Osteoblast (primary cell): ENCODE results near the gene RIPOR2. TPM values are rescaled to one million over a fixed set of nuclear protein-coding genes. Genes with fewer than 3 reads are reported as not detected.
"Not testable (repeated sequence)": the region's sequence is repeated elsewhere in the genome, so short reads cannot be mapped to it uniquely, and the experiment has no call there.

ENCODE experiments used
- DNase-seq: peaks from one replicate; pipeline ENCODE4 v3.0.0; 2011; ENCODE audit warnings: low spot score, mixed read lengths; ENCODE audit not compliant: insufficient read length; ENCODE audit errors: missing footprints
- H2AFZ ChIP-seq: 2 replicates; pipeline ENCODE4 v1.6.0; 2011; ENCODE audit warnings: mild to moderate bottlenecking, low read length
- H3K27ac ChIP-seq: 2 replicates; pipeline ENCODE4 v1.5.1; 2011; ENCODE audit warnings: mild to moderate bottlenecking, low read depth, low read length, moderate library complexity
- H3K27me3 ChIP-seq: 2 replicates; pipeline ENCODE4 v1.6.0; 2012; ENCODE audit warnings: mild to moderate bottlenecking, control low read depth, inconsistent platforms, low read length, moderate library complexity; ENCODE audit not compliant: insufficient read depth
- H3K36me3 ChIP-seq: 2 replicates; pipeline ENCODE4 v1.5.1; 2011; ENCODE audit warnings: mild to moderate bottlenecking, low read length, control low read depth, moderate library complexity; ENCODE audit not compliant: insufficient read depth
- H3K4me1 ChIP-seq: 2 replicates; pipeline ENCODE4 v1.5.1; 2011; ENCODE audit warnings: mild to moderate bottlenecking, low read length, control low read depth, moderate library complexity; ENCODE audit not compliant: insufficient read depth
- H3K4me2 ChIP-seq: 2 replicates; pipeline ENCODE4 v1.6.0; 2011; ENCODE audit warnings: mild to moderate bottlenecking, low read length; ENCODE audit not compliant: insufficient read depth
- H3K4me3 ChIP-seq: fragments of 200-600 bp; sonication (generic); 3 replicates; pipeline ENCODE4 v1.5.1; 2012; ENCODE audit warnings: mild to moderate bottlenecking, low read length, inconsistent platforms; ENCODE audit not compliant: insufficient read depth
- H3K79me2 ChIP-seq: 2 replicates; pipeline ENCODE4 v1.6.0; 2012; ENCODE audit warnings: mild to moderate bottlenecking, low read length, control low read depth, inconsistent platforms; ENCODE audit not compliant: insufficient read depth
- H3K9me3 ChIP-seq: 2 replicates; pipeline ENCODE4 v1.5.1; 2011; ENCODE audit warnings: low read depth, low read length, control low read depth
- H4K20me1 ChIP-seq: 2 replicates; pipeline ENCODE4 v1.6.0; 2012; ENCODE audit warnings: mild to moderate bottlenecking, low read length, control low read depth; ENCODE audit not compliant: insufficient read depth
- total RNA-seq: library from RNA; depleted of rRNA; stranded (reverse); fragments of >200 nt; gene quantifications from 2 replicates; pipeline ENCODE4 v1.2.3, GENCODE V29; 2012
- TF ChIP-seq, protein P1 (sequence below): IDR thresholded peaks from 2 replicates; pipeline ENCODE4 v1.5.1; 2011; ENCODE audit warnings: mild to moderate bottlenecking, low read depth, low read length, moderate library complexity; ENCODE audit errors: extremely low read depth

RIPOR2 gene
- total RNA-seq, 1 donor = 1.4 TPM

DNA sequence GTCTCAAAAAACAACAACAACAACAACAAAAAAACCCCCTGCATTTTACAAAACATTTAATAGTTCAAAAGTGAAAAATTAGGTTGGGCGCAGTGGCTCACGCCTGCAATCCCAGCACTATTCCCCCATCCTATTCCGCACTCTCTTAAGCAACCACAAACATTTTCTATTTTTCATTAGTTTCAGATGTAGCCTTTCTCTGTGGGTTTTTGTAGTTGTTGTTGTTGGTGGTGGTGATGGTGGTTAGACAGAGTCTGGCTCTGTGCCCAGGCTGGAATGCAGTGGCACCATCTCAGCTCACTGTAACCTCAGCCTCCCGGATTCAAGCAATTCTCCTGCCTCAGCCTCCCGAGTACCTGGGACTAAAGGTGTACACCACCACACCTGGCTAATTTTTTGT is 167.4 kb downstream of the RIPOR2 start:
- TF ChIP-seq, protein P1, sequence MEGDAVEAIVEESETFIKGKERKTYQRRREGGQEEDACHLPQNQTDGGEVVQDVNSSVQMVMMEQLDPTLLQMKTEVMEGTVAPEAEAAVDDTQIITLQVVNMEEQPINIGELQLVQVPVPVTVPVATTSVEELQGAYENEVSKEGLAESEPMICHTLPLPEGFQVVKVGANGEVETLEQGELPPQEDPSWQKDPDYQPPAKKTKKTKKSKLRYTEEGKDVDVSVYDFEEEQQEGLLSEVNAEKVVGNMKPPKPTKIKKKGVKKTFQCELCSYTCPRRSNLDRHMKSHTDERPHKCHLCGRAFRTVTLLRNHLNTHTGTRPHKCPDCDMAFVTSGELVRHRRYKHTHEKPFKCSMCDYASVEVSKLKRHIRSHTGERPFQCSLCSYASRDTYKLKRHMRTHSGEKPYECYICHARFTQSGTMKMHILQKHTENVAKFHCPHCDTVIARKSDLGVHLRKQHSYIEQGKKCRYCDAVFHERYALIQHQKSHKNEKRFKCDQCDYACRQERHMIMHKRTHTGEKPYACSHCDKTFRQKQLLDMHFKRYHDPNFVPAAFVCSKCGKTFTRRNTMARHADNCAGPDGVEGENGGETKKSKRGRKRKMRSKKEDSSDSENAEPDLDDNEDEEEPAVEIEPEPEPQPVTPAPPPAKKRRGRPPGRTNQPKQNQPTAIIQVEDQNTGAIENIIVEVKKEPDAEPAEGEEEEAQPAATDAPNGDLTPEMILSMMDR = no peak
- H3K27ac ChIP-seq = no peak overlapping the region
- no peaks in the 10 kb centered on the region for H3K27me3 ChIP-seq
- no peaks in the 10 kb centered on the region for H3K4me1 ChIP-seq
- no peaks in the 10 kb centered on the region for H3K9me3 ChIP-seq
- peak; percentile 10 for DNase-seq
- H3K4me2 ChIP-seq = no peak overlapping the region
- H2AFZ ChIP-seq = peak overlapping the region; percentile 22
- no peaks in the 10 kb centered on the region for H4K20me1 ChIP-seq
- H3K79me2 ChIP-seq = no peaks in the 10 kb centered on the region
- H3K36me3 ChIP-seq = no peaks in the 10 kb centered on the region
- H3K4me3 ChIP-seq = no peak overlapping the region

DNA sequence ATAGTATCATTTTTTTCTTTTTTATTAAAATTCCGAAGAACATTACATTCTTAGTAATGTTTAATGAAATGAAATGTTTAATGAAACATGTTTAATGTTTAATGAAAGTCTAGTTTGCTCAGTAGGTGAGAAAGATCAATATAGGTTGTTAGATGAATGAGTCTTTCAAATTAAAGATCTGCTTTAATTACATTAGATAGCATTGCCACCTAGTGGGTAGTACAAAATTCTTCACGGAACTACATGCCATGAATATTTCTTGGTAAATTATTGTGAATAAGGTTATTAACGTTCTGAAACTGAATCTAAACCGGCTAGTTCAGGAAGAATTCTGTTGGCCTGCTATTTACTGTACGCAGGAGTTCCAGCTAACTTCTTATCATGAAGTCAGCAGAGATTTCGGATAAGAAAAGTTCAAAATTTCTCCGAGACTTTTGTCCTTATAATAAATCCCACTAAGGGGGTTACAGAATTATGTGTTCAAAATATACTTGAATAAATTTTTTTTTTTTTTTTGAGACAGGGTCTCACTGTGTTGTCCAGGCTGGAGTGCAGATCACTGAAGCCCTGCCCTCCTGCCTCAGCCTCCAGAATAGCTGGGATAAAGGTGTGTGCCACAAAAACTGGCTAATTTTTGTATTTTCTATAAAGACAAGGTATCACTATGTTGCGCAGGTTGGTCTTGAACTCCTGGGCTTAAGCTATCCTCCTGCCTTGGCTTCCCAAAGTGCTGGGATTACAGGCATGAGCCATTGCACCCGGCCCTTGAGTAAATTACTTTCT is 168.9 kb downstream of the RIPOR2 start:
- Histone ChIP-seq H3K9me3 (no peaks in the 10 kb centered on the region), H3K79me2 (no peaks in the 10 kb centered on the region), H3K27me3 (no peaks in the 10 kb centered on the region), H3K4me2 (no peak overlapping the region), H2AFZ (no peak overlapping the region), H3K36me3 (no peaks in the 10 kb centered on the region), H3K27ac (no peak overlapping the region), H3K4me1 (no peaks in the 10 kb centered on the region), H4K20me1 (no peaks in the 10 kb centered on the region), H3K4me3 (no peak overlapping the region)
- peak; percentile 82 for DNase-seq
- TF ChIP-seq, protein P1 = peak; percentile 53

DNA sequence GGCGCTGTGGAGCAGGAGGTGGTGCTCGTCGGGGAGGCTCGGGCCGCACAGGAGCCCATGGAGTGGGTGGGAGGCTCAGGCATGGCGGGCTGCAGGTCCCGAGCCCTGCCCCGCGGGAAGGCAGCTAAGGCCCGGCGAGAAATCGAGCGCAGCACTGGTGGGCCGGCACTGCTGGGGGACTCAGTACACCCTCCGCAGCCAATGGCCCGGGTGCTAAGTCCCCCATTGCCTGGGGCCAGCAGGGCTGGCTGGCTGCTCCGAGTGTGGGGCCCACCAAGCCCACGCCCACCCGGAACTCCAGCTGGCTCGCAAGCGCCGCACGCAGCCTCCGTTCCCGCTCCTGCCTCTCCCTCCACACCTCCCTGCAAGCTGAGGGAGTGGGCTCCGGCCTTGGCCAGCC is 169.8 kb downstream of the RIPOR2 start:
- not testable (repeated sequence) for H3K4me3 ChIP-seq, H3K4me2 ChIP-seq, H4K20me1 ChIP-seq, DNase-seq, H2AFZ ChIP-seq, H3K4me1 ChIP-seq, H3K27ac ChIP-seq, H3K79me2 ChIP-seq, H3K9me3 ChIP-seq, H3K27me3 ChIP-seq, H3K36me3 ChIP-seq

DNA sequence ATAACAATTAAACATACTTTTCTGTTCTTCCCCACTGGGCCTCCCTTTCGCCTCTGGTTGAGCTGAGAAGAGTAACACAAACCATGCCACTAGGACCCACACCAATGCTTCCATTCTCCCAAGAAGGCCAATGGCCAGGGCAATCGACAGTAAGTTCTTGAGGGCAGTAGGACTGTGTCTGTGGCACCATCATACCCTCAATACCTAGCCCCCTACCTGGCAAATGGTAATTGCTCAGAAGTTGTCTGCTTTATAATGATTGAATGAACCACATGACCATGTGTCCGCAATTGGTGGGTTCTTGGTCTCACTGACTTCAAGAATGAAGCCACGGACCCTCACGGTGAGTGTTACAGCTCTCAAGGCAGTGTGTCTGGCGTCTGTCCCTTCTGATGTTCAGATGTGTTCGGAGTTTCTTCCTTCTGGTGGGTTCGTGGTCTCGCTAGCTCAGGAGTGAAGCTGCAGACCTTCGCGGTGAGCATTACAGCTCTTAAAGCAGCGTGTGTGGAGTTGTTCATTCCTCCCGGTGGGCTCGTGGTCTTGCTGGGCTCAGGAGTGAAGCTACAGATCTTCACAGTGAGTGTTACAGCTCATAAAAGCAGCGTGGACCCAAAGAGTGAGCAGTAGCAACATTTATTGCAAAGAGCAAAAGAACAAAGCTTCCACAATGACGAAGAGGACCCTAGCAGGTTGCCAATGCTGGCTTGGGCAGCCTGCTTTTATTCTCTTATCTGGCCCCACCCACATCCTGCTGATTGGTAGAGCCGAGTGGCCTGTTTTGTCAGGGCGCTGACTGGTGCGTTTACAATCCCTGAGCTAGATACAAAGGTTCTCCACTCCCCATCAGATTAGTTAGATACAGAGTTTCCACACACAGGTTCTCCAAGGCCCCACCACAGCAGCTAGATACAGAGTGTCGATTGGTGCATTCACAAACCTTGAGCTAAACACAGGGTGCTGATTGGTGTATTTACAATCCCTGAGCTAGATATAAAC is 170.6 kb downstream of the RIPOR2 start:
- not testable (repeated sequence) for H3K79me2 ChIP-seq, H3K4me2 ChIP-seq, DNase-seq, H3K4me1 ChIP-seq, H4K20me1 ChIP-seq, H3K4me3 ChIP-seq, H3K36me3 ChIP-seq, H2AFZ ChIP-seq, H3K27me3 ChIP-seq, H3K27ac ChIP-seq, H3K9me3 ChIP-seq
